ENCODE results near the gene TPGS2.

Gene TPGS2

GRCh38 chr18:36798738-36799473 lies 29.9 kb downstream of the TPGS2 start:
- no peak for DNase-seq (ENCODE audit: extremely low read depth, low read depth)
- no peak for TF ChIP-seq CTCF (IDR thresholded peaks at IDR 0.05; ENCODE audit: low read depth, low read length)

GRCh38 chr18:36792634-36793283 lies 36.0 kb downstream of the TPGS2 start:
- TF ChIP-seq CTCF (IDR thresholded peaks at IDR 0.05; ENCODE audit: low read depth, low read length) = no peak
- no peak for DNase-seq (ENCODE audit: extremely low read depth, low read depth)

GRCh38 chr18:36786686-36787085 lies 42.1 kb downstream of the TPGS2 start:
- TF ChIP-seq CTCF (IDR thresholded peaks at IDR 0.05; ENCODE audit: low read depth, low read length) = no peak
- DNase-seq (ENCODE audit: extremely low read depth, low read depth) = no peak

GRCh38 chr18:36783792-36784191 lies 45.0 kb downstream of the TPGS2 start:
- no peak for TF ChIP-seq CTCF (IDR thresholded peaks at IDR 0.05; ENCODE audit: low read depth, low read length)
- no peak for DNase-seq (ENCODE audit: extremely low read depth, low read depth)

- no peak for TF ChIP-seq CTCF (IDR thresholded peaks at IDR 0.05; ENCODE audit: low read depth, low read length)
- DNase-seq (ENCODE audit: extremely low read depth, low read depth) = no peak
Measured at GRCh38 chr18:36782710-36783109, 46.1 kb downstream of the TPGS2 start.

- no peak for DNase-seq (ENCODE audit: extremely low read depth, low read depth)
- no peak for TF ChIP-seq CTCF (IDR thresholded peaks at IDR 0.05; ENCODE audit: low read depth, low read length)
Measured at GRCh38 chr18:36780748-36781147, 48.1 kb downstream of the TPGS2 start.

- DNase-seq (ENCODE audit: extremely low read depth, low read depth) = no peak
- no peak for TF ChIP-seq CTCF (IDR thresholded peaks at IDR 0.05; ENCODE audit: low read depth, low read length)
Measured at GRCh38 chr18:36777566-36777965, 51.2 kb downstream of the TPGS2 start.

Measured in AG09319 (cell line).